Inferior parietal cortex (tissue), 1 donor: ENCODE results near the gene ARID1B.

Experiments
- DNase-seq: peaks from one replicate; pipeline ENCODE4 v3.0.0-alpha.2; 2016; ENCODE audit errors: extremely low spot score

ARID1B gene

GRCh38 chr6:156906451-156906850 is 129.3 kb downstream of the ARID1B start:
- DNase-seq: no peak

GRCh38 chr6:156909212-156910010 is 132.2 kb downstream of the ARID1B start:
- DNase-seq: no peak

GRCh38 chr6:156910011-156910334 is 132.8 kb downstream of the ARID1B start:
- DNase-seq: no peak

GRCh38 chr6:156910938-156911337 is 133.8 kb downstream of the ARID1B start:
- no peak for DNase-seq

- DNase-seq: no peak
Measured at GRCh38 chr6:156911581-156911980, 134.4 kb downstream of the ARID1B start.

GRCh38 chr6:156912431-156912830 is 135.3 kb downstream of the ARID1B start:
- DNase-seq: no peak

GRCh38 chr6:156914181-156914580 is 137.0 kb downstream of the ARID1B start:
- DNase-seq: no peak

GRCh38 chr6:156916130-156916801 is 139.1 kb downstream of the ARID1B start:
- no peak for DNase-seq

GRCh38 chr6:156917213-156917612 is 140.0 kb downstream of the ARID1B start:
- DNase-seq: no peak

- DNase-seq: no peak
Measured at GRCh38 chr6:156918647-156919046, 141.5 kb downstream of the ARID1B start.

- no peak for DNase-seq
Measured at GRCh38 chr6:156919370-156919769, 142.2 kb downstream of the ARID1B start.

- no peak for DNase-seq
Measured at GRCh38 chr6:156919814-156920369, 142.7 kb downstream of the ARID1B start.

- no peak for DNase-seq
Measured at GRCh38 chr6:156924246-156924645, 147.1 kb downstream of the ARID1B start.

- DNase-seq: no peak
Measured at GRCh38 chr6:156925026-156925425, 147.8 kb downstream of the ARID1B start.

- DNase-seq: no peak
Measured at GRCh38 chr6:156925718-156926607, 148.8 kb downstream of the ARID1B start.

- DNase-seq: no peak
Measured at GRCh38 chr6:156928126-156928525, 150.9 kb downstream of the ARID1B start.

GRCh38 chr6:156928972-156929371 is 151.8 kb downstream of the ARID1B start:
- DNase-seq: no peak

- no peak for DNase-seq
Measured at GRCh38 chr6:156931283-156931682, 154.1 kb downstream of the ARID1B start.

- no peak for DNase-seq
Measured at GRCh38 chr6:156933201-156934068, 156.3 kb downstream of the ARID1B start.

GRCh38 chr6:156934069-156934460 is 156.9 kb downstream of the ARID1B start:
- DNase-seq: no peak

- no peak for DNase-seq
Measured at GRCh38 chr6:156935000-156935399, 157.8 kb downstream of the ARID1B start.
